ENCODE results near the gene ANXA9. TPM values are rescaled to one million over a fixed set of nuclear protein-coding genes. Genes with fewer than 3 reads are reported as not detected.
A peak's percentile ranks its signal among the peaks of the same experiment; 100 is the strongest.

The ANXA9 gene
- total and polyA plus RNA-seq, 10 donors: 0.12 to 0.92 (median 0.29) TPM; not detected in 2

GRCh38 chr1:150964164-150964489 is 18.0 kb upstream of the ANXA9 start:
- H3K4me1 ChIP-seq: peaks cover 0 to 17% (median 2%) of the 10 kb centered on the region in 6 donors
- no peaks in the 10 kb centered on the region for H3K9me3 ChIP-seq
- DNase-seq: no peak
- TF ChIP-seq CTCF (IDR thresholded peaks at IDR 0.05 in 8 of 11, conservative IDR thresholded peaks at IDR 0.05 in 3 of 11) (no peak), POLR2AphosphoS5 (IDR thresholded peaks at IDR 0.05) (no peak), POLR2A (IDR thresholded peaks at IDR 0.05) (no peak)
- H3K4me3 ChIP-seq: no peak overlapping the region
- H3K27ac ChIP-seq: peak overlapping the region in 1 of 8 donors; percentile 27
- H3K36me3 ChIP-seq: peaks cover 0 to 100% (median 99%) of the 10 kb centered on the region in 6 donors
- 59 to 82% (median 72%) methylated on average over 5 of the region's 5 CpGs for WGBS, 5 donors
- H3K27me3 ChIP-seq (replicated peaks in 1 of 7): no peaks in the 10 kb centered on the region
- intact Hi-C loops (cut with DNase I; ENCODE audit: low total_unique reads): no loop called here

- peak; percentile 1 for DNase-seq
- Histone ChIP-seq H3K9me3 (no peaks in the 10 kb centered on the region), H3K4me1 (peaks cover 0 to 28% (median 10%) of the 10 kb centered on the region in 6 donors), H3K27me3 (replicated peaks in 1 of 7) (no peaks in the 10 kb centered on the region), H3K27ac (peak overlapping the region in 1 of 8 donors; percentile 22), H3K36me3 (peaks cover 0 to 88% (median 86%) of the 10 kb centered on the region in 6 donors), H3K4me3 (no peak overlapping the region)
- 85 to 92% (median 91%) methylated on average over 4 of the region's 4 CpGs for WGBS, 5 donors
- intact Hi-C loops (cut with DNase I; ENCODE audit: low total_unique reads): no loop called here
- TF ChIP-seq POLR2AphosphoS5 (IDR thresholded peaks at IDR 0.05) (no peak), CTCF (IDR thresholded peaks at IDR 0.05 in 8 of 11, conservative IDR thresholded peaks at IDR 0.05 in 3 of 11) (no peak), POLR2A (IDR thresholded peaks at IDR 0.05) (no peak)
Measured at GRCh38 chr1:150965605-150966004, 16.5 kb upstream of the ANXA9 start.

GRCh38 chr1:150966011-150966410 is 16.1 kb upstream of the ANXA9 start:
- TF ChIP-seq CTCF (IDR thresholded peaks at IDR 0.05 in 8 of 11, conservative IDR thresholded peaks at IDR 0.05 in 3 of 11): no peak
- TF ChIP-seq POLR2A (IDR thresholded peaks at IDR 0.05): no peak
- no peaks in the 10 kb centered on the region for H3K27me3 ChIP-seq (replicated peaks in 1 of 7)
- peak; percentile 18 for DNase-seq
- peaks cover 0 to 32% (median 14%) of the 10 kb centered on the region in 6 donors for H3K4me1 ChIP-seq
- WGBS, 5 donors: 70 to 89% (median 71%) methylated on average over 6 of the region's 6 CpGs
- peak overlapping the region in 1 of 8 donors; percentile 22 for H3K27ac ChIP-seq
- H3K4me3 ChIP-seq: no peak overlapping the region
- no peaks in the 10 kb centered on the region for H3K9me3 ChIP-seq
- peaks cover 0 to 84% (median 82%) of the 10 kb centered on the region in 6 donors for H3K36me3 ChIP-seq
- intact Hi-C loops (cut with DNase I; ENCODE audit: low total_unique reads): no loop called here

GRCh38 chr1:150967936-150968335 is 14.2 kb upstream of the ANXA9 start:
- WGBS, 5 donors: 94 to 99% (median 97%) methylated on average over 7 to 13 of the region's 13 CpGs
- no peak overlapping the region for H3K4me3 ChIP-seq
- peaks cover 0 to 64% (median 63%) of the 10 kb centered on the region in 6 donors for H3K36me3 ChIP-seq
- H3K27me3 ChIP-seq (replicated peaks in 1 of 7): no peaks in the 10 kb centered on the region
- H3K9me3 ChIP-seq: no peaks in the 10 kb centered on the region
- DNase-seq: peak; percentile 52
- peaks cover 17 to 42% (median 31%) of the 10 kb centered on the region in 6 donors for H3K4me1 ChIP-seq
- intact Hi-C loops (cut with DNase I; ENCODE audit: low total_unique reads): no loop called here
- H3K27ac ChIP-seq: no peak overlapping the region
- TF ChIP-seq CTCF (IDR thresholded peaks at IDR 0.05 in 8 of 11, conservative IDR thresholded peaks at IDR 0.05 in 3 of 11) (no peak), POLR2A (IDR thresholded peaks at IDR 0.05) (no peak), POLR2AphosphoS5 (IDR thresholded peaks at IDR 0.05) (peak in 2 of 3 donors; percentile 5 to 59)

All from spleen (tissue), 11 donors.